ENCODE results near the gene PALMD. TPM values are rescaled to one million over a fixed set of nuclear protein-coding genes. Genes with fewer than 3 reads are reported as not detected.

PALMD gene
- polyA plus RNA-seq, 3 donors from 2014 or later: not detected

DNA sequence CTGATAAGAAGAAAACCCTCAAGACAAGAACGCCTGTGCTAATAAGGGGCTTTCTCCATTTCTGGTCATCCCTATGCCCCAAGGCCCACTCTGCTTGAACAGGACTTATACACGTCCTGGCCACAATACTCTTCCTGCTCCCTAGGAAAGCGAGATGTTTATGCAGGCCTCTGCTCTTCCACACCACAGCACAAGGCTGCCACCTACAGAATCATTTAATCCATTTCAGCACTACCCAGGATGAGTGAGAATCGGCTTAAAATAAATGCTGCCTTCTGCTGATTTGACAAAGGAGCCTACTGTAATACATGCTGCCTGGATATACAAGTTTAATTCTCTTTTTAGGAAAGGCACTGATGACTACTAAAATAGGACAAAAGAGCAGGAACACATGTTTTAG, 91.1 kb downstream of the PALMD start:
- Mint-ChIP-seq H3K36me3 (peaks cover 0 to 4% (median 3%) of the 10 kb centered on the region in 3 donors), H3K4me3 (no peak overlapping the region), H3K27me3 (ENCODE audit: low read depth in 3 of 3) (peaks cover 0 to 4% (median 1%) of the 10 kb centered on the region in 3 donors), H3K27ac (no peak overlapping the region), H3K4me1 (no peaks in the 10 kb centered on the region), H3K9me3 (no peaks in the 10 kb centered on the region)
- DNase-seq: no peak

DNA sequence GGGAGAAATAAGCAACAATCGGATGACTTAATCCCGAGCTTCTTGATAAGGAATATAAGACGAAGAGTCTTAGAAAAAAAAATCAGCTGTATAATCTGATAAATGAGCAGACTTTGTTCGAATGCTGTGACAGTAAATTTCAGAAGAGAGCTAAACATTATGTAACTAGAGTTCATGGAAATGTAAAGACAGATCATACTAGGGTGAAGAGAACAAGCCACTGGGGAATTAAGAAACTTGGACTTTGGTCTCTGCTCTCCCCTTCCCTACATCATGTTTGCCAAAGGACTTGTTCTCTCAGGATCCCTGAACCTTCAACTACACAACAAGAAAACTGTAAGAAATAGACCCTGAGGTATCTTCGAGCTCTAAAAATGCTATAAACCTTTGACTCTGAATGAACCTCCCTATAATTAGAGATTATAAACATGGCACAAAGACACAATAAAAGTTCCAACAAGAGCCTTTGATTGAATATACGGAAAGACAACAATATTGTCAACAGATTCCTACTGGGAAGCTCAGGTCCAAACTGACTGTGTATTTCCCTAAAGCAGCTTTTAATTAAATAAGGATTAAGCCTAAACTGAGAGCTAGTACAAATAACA, 93.0 kb downstream of the PALMD start:
- H3K9me3 Mint-ChIP-seq: no peaks in the 10 kb centered on the region
- no peak overlapping the region for H3K27ac Mint-ChIP-seq
- DNase-seq: no peak
- H3K4me3 Mint-ChIP-seq: no peak overlapping the region
- H3K27me3 Mint-ChIP-seq (ENCODE audit: low read depth in 3 of 3): peaks cover 0 to 2% (median 1%) of the 10 kb centered on the region in 3 donors
- peaks cover 0 to 7% (median 4%) of the 10 kb centered on the region in 3 donors for H3K36me3 Mint-ChIP-seq
- H3K4me1 Mint-ChIP-seq: no peaks in the 10 kb centered on the region

DNA sequence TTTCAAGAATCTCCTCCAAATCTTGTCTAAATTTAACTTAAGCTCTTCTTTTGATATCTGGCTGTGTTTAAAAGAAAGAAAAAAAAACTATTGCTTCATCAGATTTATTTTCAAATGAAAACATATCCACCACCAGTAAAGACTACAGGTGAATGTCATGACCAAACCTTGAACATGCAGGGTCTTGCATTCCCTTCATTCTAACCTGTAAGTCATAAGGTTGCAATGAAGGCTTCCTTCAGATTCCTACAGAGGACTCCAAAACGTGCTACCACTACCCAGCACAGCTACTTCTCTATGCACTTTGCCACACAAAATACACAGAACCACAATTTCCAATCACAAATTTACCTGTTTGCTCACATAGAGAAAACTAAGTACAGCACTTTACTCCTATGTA, 94.2 kb downstream of the PALMD start:
- no peak overlapping the region for H3K27ac Mint-ChIP-seq
- H3K36me3 Mint-ChIP-seq: peaks cover 0 to 7% (median 4%) of the 10 kb centered on the region in 3 donors
- H3K9me3 Mint-ChIP-seq: no peaks in the 10 kb centered on the region
- no peak overlapping the region for H3K4me3 Mint-ChIP-seq
- H3K4me1 Mint-ChIP-seq: no peaks in the 10 kb centered on the region
- no peak for DNase-seq
- H3K27me3 Mint-ChIP-seq (ENCODE audit: low read depth in 3 of 3): peaks cover 0 to 2% (median 1%) of the 10 kb centered on the region in 3 donors

Other genes with a start within 250 kb of the PALMD start
- under 1 TPM in 1 of 3 donors, not detected in 2; 0.10 TPM for gene FRRS1, start 120.5 kb downstream of the PALMD start, polyA plus RNA-seq
- gene AGL, start 204.2 kb downstream of the PALMD start, polyA plus RNA-seq: 10 to 100 TPM in 1 of 3 donors, 1 to 10 TPM in 2; 5.0 to 10.8 (median 6.1) TPM

Data from immature natural killer cell (primary cell).